ENCODE data around the gene LRP1-AS.
A peak's percentile ranks its signal among the peaks of the same experiment; 100 is the strongest.

Gene LRP1-AS

GRCh38 chr12:57146961-57147944 is at the start of gene LRP1-AS:
LRP1-AS (minus strand) TSS chr12:57147619.
- no peak for DNase-seq (ENCODE audit: low read depth in 2 of 2)

DNA sequence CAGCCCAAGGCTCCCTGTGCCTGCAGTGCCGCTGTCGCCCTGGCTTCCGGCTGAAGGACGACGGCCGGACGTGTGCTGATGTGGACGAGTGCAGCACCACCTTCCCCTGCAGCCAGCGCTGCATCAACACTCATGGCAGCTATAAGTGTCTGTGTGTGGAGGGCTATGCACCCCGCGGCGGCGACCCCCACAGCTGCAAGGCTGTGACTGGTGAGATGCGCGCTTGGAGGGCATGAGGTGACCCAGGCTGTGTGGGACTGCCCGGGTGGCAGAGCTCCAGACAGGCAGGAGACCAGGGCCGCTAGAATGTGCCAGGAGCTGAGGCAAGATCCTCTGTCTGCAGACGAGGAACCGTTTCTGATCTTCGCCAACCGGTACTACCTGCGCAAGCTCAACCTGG is 49.5 kb upstream of the LRP1-AS start:
- no peak for DNase-seq (ENCODE audit: low read depth in 2 of 2)

- DNase-seq (ENCODE audit: low read depth in 2 of 2), result no peak
Observed at GRCh38 chr12:57196439-57196838, 49.0 kb upstream of the LRP1-AS start.

DNA sequence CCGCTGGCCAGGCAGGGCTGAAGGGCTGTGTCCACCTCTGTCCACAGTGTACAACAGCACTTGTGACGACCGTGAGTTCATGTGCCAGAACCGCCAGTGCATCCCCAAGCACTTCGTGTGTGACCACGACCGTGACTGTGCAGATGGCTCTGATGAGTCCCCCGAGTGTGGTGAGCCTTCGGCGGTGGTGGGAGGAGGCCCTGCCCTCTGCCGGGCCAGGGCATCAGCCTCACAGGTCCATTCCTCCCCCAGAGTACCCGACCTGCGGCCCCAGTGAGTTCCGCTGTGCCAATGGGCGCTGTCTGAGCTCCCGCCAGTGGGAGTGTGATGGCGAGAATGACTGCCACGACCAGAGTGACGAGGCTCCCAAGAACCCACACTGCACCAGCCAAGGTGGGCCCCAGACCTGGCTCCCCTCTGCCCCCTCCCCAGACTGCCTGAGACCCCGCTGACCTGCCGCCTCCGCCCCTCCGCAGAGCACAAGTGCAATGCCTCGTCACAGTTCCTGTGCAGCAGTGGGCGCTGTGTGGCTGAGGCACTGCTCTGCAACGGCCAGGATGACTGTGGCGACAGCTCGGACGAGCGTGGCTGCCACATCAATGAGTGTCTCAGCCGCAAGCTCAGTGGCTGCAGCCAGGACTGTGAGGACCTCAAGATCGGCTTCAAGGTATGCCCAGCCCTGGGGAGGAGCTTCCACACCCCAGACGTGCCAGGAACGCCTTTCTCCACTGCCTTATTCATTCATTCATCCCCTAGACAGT is 48.4 kb upstream of the LRP1-AS start:
- no peak for DNase-seq (ENCODE audit: low read depth in 2 of 2)

- DNase-seq (ENCODE audit: low read depth in 2 of 2), result no peak
Observed at GRCh38 chr12:57195186-57195585, 47.8 kb upstream of the LRP1-AS start.

DNA sequence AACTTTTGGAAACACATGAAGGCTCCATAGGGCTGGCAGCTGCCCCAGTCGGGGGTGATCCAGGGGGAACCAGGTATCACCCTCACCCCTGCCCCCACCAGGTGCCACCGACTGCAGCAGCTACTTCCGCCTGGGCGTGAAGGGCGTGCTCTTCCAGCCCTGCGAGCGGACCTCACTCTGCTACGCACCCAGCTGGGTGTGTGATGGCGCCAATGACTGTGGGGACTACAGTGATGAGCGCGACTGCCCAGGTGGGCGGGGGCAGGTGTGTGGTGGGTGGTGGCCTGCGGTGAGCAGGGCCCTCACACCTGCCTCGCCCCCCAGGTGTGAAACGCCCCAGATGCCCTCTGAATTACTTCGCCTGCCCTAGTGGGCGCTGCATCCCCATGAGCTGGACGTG is 46.8 kb upstream of the LRP1-AS start:
- no peak for DNase-seq (ENCODE audit: low read depth in 2 of 2)

DNA sequence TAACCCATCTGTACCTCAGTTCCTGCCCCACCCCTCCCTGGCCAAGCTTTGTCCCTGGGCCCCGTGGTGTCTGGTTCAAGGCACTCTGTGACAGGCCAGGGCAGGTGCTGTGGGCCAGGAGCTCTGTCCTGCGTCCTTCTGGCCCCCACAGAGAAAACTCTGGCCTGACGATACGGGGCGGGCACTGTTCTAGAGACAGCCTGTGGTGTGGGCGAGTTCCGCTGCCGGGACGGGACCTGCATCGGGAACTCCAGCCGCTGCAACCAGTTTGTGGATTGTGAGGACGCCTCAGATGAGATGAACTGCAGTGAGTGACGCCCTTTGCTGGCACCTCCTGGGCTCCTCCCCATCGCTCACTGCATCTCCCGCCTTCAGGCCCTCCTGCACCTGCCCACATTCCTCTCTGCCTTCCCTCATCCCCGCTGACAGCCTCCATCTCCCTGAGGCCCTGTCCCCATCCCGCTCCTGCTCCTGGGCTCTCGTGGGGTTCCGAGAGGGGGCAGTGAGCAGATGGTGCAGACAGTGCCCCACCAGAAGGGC is 46.4 kb upstream of the LRP1-AS start:
- DNase-seq (ENCODE audit: low read depth in 2 of 2), result no peak

- DNase-seq (ENCODE audit: low read depth in 2 of 2), result no peak
Observed at GRCh38 chr12:57192920-57193319, 45.5 kb upstream of the LRP1-AS start.

DNA sequence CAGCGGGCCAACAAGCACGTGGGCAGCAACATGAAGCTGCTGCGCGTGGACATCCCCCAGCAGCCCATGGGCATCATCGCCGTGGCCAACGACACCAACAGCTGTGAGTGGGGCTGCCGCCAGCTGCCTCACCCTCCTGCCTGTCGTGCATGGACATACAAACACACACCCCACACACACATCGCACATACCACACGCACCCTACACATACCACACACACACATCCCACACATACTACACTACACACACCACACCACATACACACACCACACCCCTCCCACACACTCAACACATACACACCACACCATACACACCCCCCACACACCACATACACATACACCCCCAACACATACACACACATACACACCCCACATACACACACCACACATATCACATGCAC is 44.0 kb upstream of the LRP1-AS start:
- DNase-seq (ENCODE audit: low read depth in 2 of 2), result no peak

DNA sequence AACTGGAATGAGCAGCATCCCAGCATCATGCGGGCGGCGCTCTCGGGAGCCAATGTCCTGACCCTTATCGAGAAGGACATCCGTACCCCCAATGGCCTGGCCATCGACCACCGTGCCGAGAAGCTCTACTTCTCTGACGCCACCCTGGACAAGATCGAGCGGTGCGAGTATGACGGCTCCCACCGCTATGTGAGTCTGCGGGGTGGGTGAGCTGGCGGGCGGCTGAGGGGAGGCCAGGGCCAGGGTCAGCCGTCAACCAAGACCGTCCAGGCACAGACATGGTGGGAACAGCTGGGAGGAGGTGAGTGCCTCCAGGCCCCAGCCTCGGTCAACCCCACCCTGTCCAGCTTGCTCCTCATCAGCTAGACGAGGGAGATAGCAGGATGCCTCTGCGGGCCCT is 43.4 kb upstream of the LRP1-AS start:
- DNase-seq (ENCODE audit: low read depth in 2 of 2), result no peak

DNA sequence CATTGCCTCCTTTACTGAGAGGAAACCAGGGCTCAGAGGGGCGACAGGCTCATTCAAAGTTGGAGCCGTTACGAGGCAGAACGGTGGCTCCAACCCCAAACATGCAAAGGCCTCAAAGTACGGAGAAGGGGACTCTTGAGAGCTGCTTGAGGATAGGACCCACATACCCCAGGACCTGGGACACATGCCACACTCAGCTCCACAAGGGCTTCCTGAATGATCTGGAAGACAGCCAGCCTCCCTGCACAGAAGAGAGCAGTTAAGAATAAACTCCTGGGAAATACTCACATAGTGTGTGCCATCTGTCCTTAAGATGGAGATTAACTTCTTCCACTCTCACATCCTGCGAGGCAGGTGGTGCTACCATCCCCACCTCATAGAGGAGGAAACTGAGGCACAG is 42.6 kb upstream of the LRP1-AS start:
- DNase-seq (ENCODE audit: low read depth in 2 of 2), result no peak

DNA sequence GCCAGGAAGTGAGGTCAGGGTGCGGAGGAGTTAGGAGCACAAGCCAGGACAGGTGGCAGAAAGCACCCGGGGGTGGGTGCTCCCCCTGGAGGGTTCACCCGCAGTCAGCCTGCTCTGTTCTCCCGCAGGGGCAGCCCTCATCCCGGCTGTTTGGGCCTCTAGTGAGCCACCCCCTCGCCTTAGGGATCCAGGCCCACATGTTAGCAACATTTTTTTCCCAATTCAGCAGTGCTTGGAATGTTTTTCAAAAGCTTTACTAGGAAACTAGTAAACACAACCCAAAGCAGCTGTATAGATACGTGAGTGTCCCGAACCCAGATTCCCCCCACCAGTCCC is 40.6 kb upstream of the LRP1-AS start:
- no peak for DNase-seq (ENCODE audit: low read depth in 2 of 2)

DNA sequence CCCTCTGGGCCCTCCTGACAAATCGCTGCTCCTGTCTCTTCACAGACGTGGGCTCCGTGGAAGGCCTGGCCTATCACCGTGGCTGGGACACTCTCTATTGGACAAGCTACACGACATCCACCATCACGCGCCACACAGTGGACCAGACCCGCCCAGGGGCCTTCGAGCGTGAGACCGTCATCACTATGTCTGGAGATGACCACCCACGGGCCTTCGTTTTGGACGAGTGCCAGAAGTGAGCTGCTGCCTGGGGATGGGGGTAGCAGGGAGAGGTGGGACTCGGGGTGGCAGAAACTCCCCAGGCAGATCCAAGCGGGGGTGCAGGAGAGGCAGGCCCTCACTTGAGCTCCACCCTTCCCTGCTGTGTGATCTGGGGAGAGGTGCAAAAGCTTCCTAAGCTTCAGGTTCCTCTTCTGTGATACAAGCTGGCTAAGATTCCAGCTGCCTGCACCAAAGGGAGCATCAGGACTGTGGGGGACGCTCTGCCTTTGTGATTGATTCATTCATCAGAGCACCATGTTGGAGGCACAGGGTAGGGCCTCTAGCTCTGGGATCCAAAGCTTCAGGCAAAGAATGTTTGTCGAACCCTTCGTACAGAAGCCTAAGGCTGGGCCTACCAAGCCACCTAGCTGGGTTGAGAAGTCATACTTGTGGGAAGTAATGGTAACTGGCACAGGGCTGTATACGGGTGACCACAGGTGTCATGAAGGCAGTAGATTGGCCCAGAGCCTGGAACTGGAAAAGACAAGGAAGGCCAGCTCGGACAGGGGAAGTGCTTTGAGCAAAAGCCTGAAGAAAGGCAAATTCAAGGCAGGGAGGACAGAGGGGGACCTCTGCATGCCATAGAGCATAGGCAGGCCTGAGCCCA is 40.0 kb upstream of the LRP1-AS start:
- no peak for DNase-seq (ENCODE audit: low read depth in 2 of 2)

- no peak for DNase-seq (ENCODE audit: low read depth in 2 of 2)
Observed at GRCh38 chr12:57185906-57186508, 38.6 kb upstream of the LRP1-AS start.

GRCh38 chr12:57185403-57185802 is 38.0 kb upstream of the LRP1-AS start:
- no peak for DNase-seq (ENCODE audit: low read depth in 2 of 2)

DNA sequence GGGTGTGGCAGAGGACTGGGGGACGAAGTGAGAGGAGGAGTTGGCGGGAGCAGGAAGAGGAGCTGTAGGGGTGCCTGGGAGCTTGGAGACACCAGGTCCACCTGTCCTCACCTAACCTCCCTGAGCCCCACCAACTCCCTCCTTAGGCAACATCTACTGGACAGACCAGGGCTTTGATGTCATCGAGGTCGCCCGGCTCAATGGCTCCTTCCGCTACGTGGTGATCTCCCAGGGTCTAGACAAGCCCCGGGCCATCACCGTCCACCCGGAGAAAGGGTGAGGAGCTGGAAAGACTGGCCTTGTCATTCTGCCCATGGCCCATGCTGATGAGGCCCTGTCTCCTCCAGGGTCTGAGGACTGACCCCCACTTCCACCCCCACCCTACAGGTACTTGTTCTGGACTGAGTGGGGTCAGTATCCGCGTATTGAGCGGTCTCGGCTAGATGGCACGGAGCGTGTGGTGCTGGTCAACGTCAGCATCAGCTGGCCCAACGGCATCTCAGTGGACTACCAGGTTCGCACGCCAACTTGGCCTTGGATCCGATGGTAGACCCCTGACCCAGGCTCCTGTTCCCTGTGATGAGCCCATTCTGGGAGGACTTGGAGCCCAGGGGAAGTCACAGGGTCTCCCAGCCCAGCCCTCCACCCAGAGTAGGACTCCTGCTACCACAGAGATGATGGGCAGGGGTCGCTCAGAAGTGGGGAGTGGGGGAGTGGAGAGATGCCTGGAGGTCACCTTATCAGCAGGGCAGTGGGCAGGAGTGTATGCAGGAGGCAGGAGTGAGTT is 36.7 kb upstream of the LRP1-AS start:
- no peak for DNase-seq (ENCODE audit: low read depth in 2 of 2)

DNA sequence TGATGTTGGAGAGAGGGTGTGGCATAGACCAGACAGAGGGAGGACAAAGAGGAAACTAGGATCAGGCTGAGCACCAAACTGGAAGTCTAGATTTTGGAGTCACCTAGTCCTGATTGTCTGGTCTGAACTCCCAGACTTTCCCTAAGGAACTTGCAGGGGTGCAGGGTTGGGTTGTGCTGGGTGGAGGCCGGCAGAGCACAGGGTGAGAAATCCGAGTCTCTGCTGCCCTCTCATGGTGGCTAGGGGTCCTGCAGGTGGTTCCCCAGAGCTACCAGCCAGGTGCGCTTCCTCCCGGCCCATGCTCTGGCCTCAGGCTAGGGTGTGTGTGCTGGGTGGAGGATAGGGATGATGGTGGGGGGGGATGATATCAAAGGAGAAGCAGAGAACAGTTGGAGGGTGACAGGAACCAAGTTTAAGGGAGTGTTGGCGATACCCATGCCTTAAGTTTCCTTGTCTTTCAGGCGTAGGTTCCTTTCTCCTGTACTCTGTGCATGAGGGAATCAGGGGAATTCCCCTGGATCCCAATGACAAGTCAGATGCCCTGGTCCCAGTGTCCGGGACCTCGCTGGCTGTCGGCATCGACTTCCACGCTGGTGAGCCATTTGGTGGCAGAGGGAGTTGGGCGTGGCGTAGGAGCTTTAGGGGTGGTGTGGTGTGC is 35.6 kb upstream of the LRP1-AS start:
- peak; percentile 50 to 61 for DNase-seq (ENCODE audit: low read depth in 2 of 2)

DNA sequence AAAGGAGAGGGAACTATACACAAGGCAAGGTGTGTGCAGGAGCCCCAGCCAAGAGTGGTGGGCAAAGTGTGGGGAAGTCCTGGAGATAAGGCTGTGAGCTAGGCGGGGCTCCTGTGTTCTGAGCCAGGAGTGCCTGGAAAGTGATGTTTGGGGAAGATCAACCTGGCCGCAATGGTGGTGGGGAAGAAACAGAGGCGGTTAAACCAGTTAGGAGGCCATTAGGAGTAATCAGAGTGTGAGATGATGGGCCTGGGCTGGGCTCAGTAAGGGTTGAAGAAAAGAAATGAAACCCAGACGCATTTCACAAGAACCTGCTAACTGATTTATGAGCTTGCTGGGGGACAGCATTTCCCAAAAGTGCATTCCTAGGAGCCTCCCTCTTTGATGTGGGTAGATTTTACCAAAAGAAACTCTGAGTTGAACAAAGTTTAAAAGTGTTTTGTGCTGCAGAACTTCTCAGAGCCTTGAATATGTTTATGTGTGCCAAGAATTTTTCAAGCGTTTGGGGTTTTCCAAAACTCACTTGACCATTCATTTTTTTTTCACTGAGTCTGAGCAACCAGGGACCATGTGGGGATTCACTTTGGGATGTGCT is 34.2 kb upstream of the LRP1-AS start:
- no peak for DNase-seq (ENCODE audit: low read depth in 2 of 2)

DNA sequence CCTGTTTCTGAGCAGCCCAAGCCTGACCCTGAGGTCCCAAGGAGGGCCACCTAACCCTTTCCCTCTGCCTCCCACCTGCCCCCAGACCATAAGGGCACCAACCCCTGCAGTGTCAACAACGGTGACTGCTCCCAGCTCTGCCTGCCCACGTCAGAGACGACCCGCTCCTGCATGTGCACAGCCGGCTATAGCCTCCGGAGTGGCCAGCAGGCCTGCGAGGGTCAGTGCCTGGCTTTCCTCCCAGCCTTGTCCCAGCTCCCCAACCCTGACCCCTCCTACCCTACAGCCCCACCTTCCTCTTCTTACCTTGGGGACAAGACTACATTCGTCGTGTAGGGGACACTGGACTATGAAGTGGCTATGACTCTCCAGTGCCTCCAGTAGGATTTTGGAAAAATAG is 33.7 kb upstream of the LRP1-AS start:
- DNase-seq (ENCODE audit: low read depth in 2 of 2), result no peak

All from stimulated activated CD8-positive, alpha-beta memory T cell treated with anti-CD3 and anti-CD28 coated beads, Interleukin-2, amount 100 ng/mL, for 1 hour (primary cell).